ENCODE results near the gene TRIM29.
"Not testable (repeated sequence)": the region's sequence is repeated elsewhere in the genome, so short reads cannot be mapped to it uniquely, and the experiment has no call there.

TRIM29 gene

GRCh38 chr11:120137611-120138521, at the start of gene TRIM29:
TSS of gene TRIM29 (minus strand) at chr11:120138113. CDS start at chr11:120138031, 82 bp downstream.
- DNase-seq (ENCODE audit: low read depth), result no peak

- DNase-seq (ENCODE audit: low read depth), result no peak
Observed at GRCh38 chr11:120186774-120187591, 49.1 kb upstream of the TRIM29 start.

- DNase-seq (ENCODE audit: low read depth), result no peak
Observed at GRCh38 chr11:120186456-120186773, 48.5 kb upstream of the TRIM29 start.

GRCh38 chr11:120185706-120186455, 48.0 kb upstream of the TRIM29 start:
- no peak for DNase-seq (ENCODE audit: low read depth)

GRCh38 chr11:120184946-120185705, 47.2 kb upstream of the TRIM29 start:
- no peak for DNase-seq (ENCODE audit: low read depth)

GRCh38 chr11:120184371-120184945, 46.5 kb upstream of the TRIM29 start:
- no peak for DNase-seq (ENCODE audit: low read depth)

- DNase-seq (ENCODE audit: low read depth), result no peak
Observed at GRCh38 chr11:120183701-120184141, 45.8 kb upstream of the TRIM29 start.

- DNase-seq (ENCODE audit: low read depth), result no peak
Observed at GRCh38 chr11:120182790-120183491, 45.0 kb upstream of the TRIM29 start.

GRCh38 chr11:120182372-120182771, 44.5 kb upstream of the TRIM29 start:
- no peak for DNase-seq (ENCODE audit: low read depth)

- no peak for DNase-seq (ENCODE audit: low read depth)
Observed at GRCh38 chr11:120181376-120181975, 43.6 kb upstream of the TRIM29 start.

- DNase-seq (ENCODE audit: low read depth), result no peak
Observed at GRCh38 chr11:120180551-120181232, 42.8 kb upstream of the TRIM29 start.

GRCh38 chr11:120180063-120180462, 42.1 kb upstream of the TRIM29 start:
- not testable (repeated sequence) for DNase-seq (ENCODE audit: low read depth)

- no peak for DNase-seq (ENCODE audit: low read depth)
Observed at GRCh38 chr11:120179057-120179672, 41.3 kb upstream of the TRIM29 start.

GRCh38 chr11:120178561-120179056, 40.7 kb upstream of the TRIM29 start:
- no peak for DNase-seq (ENCODE audit: low read depth)

GRCh38 chr11:120174866-120175265, 37.0 kb upstream of the TRIM29 start:
- no peak for DNase-seq (ENCODE audit: low read depth)

- DNase-seq (ENCODE audit: low read depth), result no peak
Observed at GRCh38 chr11:120173807-120174206, 35.9 kb upstream of the TRIM29 start.

- no peak for DNase-seq (ENCODE audit: low read depth)
Observed at GRCh38 chr11:120173019-120173705, 35.2 kb upstream of the TRIM29 start.

Measured in stimulated activated CD8-positive, alpha-beta memory T cell treated with anti-CD3 and anti-CD28 coated beads, Interleukin-7, amount 100 ng/mL, for 24 hours (primary cell).